H9 (cell line): Measurements from ENCODE around the gene ANKH. TPM values are rescaled to one million over a fixed set of nuclear protein-coding genes. Genes with fewer than 3 reads are reported as not detected.

Experiments used
- DNase-seq: peaks from one replicate; pipeline ENCODE4 v3.0.0-alpha.2; 2017
- H2AFZ ChIP-seq: one replicate; pipeline ENCODE4 v1.6.1; 2013; ENCODE audit warnings: mild to moderate bottlenecking, low read length, control low read depth, moderate library complexity
- H2AK5ac ChIP-seq: 2 replicates; pipeline ENCODE4 v1.6.1; 2013; ENCODE audit warnings: low read length, control low read depth, mixed read lengths; ENCODE audit not compliant: insufficient read length
- H2BK120ac ChIP-seq: one replicate; pipeline ENCODE4 v1.6.1; 2013; ENCODE audit warnings: low read depth, mild to moderate bottlenecking, low read length, control low read depth, inconsistent platforms; ENCODE audit not compliant: poor library complexity, severe bottlenecking
- H2BK12ac ChIP-seq: 2 replicates; pipeline ENCODE4 v1.6.1; 2013; ENCODE audit warnings: low read length, control low read depth, mixed read lengths, low read depth; ENCODE audit not compliant: insufficient read length
- H2BK15ac ChIP-seq: 2 replicates; pipeline ENCODE4 v1.6.1; 2013; ENCODE audit warnings: low read depth, low read length, control low read depth
- H2BK20ac ChIP-seq: one replicate; pipeline ENCODE4 v1.6.1; 2013; ENCODE audit warnings: low read depth, mild to moderate bottlenecking, low read length, control low read depth, inconsistent platforms; ENCODE audit not compliant: poor library complexity, severe bottlenecking
- H2BK5ac ChIP-seq: 2 replicates; pipeline ENCODE4 v1.6.1; 2013; ENCODE audit warnings: low read length, control low read depth, mixed read lengths; ENCODE audit not compliant: insufficient read length
- H3K14ac ChIP-seq: 2 replicates; pipeline ENCODE4 v1.6.1; 2013; ENCODE audit warnings: low read length, control low read depth; ENCODE audit not compliant: insufficient read depth
- H3K18ac ChIP-seq: 2 replicates; pipeline ENCODE4 v1.6.1; 2013; ENCODE audit warnings: low read depth, mild to moderate bottlenecking, mixed read lengths, low read length, control low read depth; ENCODE audit not compliant: insufficient read length
- H3K23ac ChIP-seq: 2 replicates; pipeline ENCODE4 v1.6.1; 2013; ENCODE audit warnings: low read length, control low read depth, mixed read lengths, low read depth; ENCODE audit not compliant: insufficient read length
- H3K23me2 ChIP-seq: 2 replicates; pipeline ENCODE4 v1.6.1; 2013; ENCODE audit warnings: low read depth, mild to moderate bottlenecking, mixed read lengths, low read length, control low read depth; ENCODE audit not compliant: insufficient read length, poor library complexity, severe bottlenecking
- H3K27ac ChIP-seq: 2 replicates; pipeline ENCODE4 v1.5.1; 2013; ENCODE audit warnings: low read length, control low read depth, mixed read lengths, low read depth; ENCODE audit not compliant: insufficient read length
- H3K27me3 ChIP-seq: 2 replicates; pipeline ENCODE4 v1.6.1; 2013; ENCODE audit warnings: low read length, control low read depth, inconsistent platforms; ENCODE audit not compliant: insufficient read depth
- H3K4ac ChIP-seq: 2 replicates; pipeline ENCODE4 v1.6.1; 2013; ENCODE audit warnings: low read depth, mild to moderate bottlenecking, control low read depth, inconsistent platforms, low read length, moderate library complexity
- H3K4me1 ChIP-seq: 2 replicates; pipeline ENCODE4 v1.6.1; 2013; ENCODE audit warnings: low read length, control low read depth, inconsistent platforms; ENCODE audit not compliant: insufficient read depth
- H3K4me2 ChIP-seq: 2 replicates; pipeline ENCODE4 v1.6.1; 2013; ENCODE audit warnings: low read length, control low read depth, mixed read lengths; ENCODE audit not compliant: insufficient read length, insufficient read depth
- H3K56ac ChIP-seq: 2 replicates; pipeline ENCODE4 v1.6.1; 2013; ENCODE audit warnings: low read depth, mild to moderate bottlenecking, mixed read lengths, low read length, control low read depth; ENCODE audit not compliant: insufficient read length
- H3K79me1 ChIP-seq: 2 replicates; pipeline ENCODE4 v1.6.1; 2013; ENCODE audit warnings: low read depth, mild to moderate bottlenecking, moderate library complexity, low read length, control low read depth, inconsistent platforms; ENCODE audit not compliant: insufficient read depth, poor library complexity, severe bottlenecking
- H3K79me2 ChIP-seq: 2 replicates; pipeline ENCODE4 v1.6.1; 2013; ENCODE audit warnings: low read length, control low read depth, inconsistent platforms; ENCODE audit not compliant: insufficient read depth
- H3K9ac ChIP-seq: 2 replicates; pipeline ENCODE4 v1.6.1; 2013; ENCODE audit warnings: low read length, control low read depth, mixed read lengths; ENCODE audit not compliant: insufficient read length; ENCODE audit errors: extremely low read depth
- H3K9me3 ChIP-seq: one replicate; pipeline ENCODE4 v1.6.1; 2013; ENCODE audit warnings: low read depth, low read length, inconsistent platforms; ENCODE audit not compliant: control insufficient read depth
- H3T11ph ChIP-seq: one replicate; pipeline ENCODE4 v1.6.1; 2013; ENCODE audit warnings: mild to moderate bottlenecking, low read length, control low read depth, inconsistent platforms
- H4K20me1 ChIP-seq: one replicate; pipeline ENCODE4 v1.6.1; 2013; ENCODE audit not compliant: control insufficient read depth, insufficient read length, insufficient read depth
- H4K5ac ChIP-seq: 2 replicates; pipeline ENCODE4 v1.6.1; 2013; ENCODE audit warnings: low read depth, mild to moderate bottlenecking, mixed read lengths, low read length, control low read depth; ENCODE audit not compliant: insufficient read length
- H4K8ac ChIP-seq: replicated peaks from 2 replicates; pipeline ENCODE4 v1.6.1; 2013; ENCODE audit warnings: low read length, control low read depth, mixed read lengths, low read depth; ENCODE audit not compliant: insufficient read length
- H4K91ac ChIP-seq: 2 replicates; pipeline ENCODE4 v1.6.1; 2013; ENCODE audit warnings: low read depth, mild to moderate bottlenecking, moderate library complexity, mixed read lengths, low read length, control low read depth; ENCODE audit not compliant: insufficient read length
- H3K27ac Mint-ChIP-seq, 3 experiments: 2 replicates in 2 of 3; 3 replicates in 1 of 3; pipeline ENCODE4 v1.8.0; 2020 to 2021; ENCODE audit warnings: mixed read lengths in 3 of 3, mild to moderate bottlenecking in 1 of 3, moderate library complexity in 1 of 3
- H3K27me3 Mint-ChIP-seq: 2 replicates; pipeline ENCODE4 v1.8.0; 2021; ENCODE audit warnings: low read depth, mild to moderate bottlenecking, moderate library complexity, mixed read lengths
- H3K36me3 Mint-ChIP-seq, 3 experiments: 2 replicates in 2 of 3; 3 replicates in 1 of 3; pipeline ENCODE4 v1.8.0; 2020 to 2021; ENCODE audit warnings: low read depth in 3 of 3, mixed read lengths in 3 of 3; ENCODE audit not compliant: insufficient read depth in 1 of 3
- H3K4me1 Mint-ChIP-seq, 2 experiments: 2 replicates each; pipeline ENCODE4 v1.8.0; 2020; ENCODE audit warnings: mixed read lengths in 2 of 2
- H3K4me3 Mint-ChIP-seq, 2 experiments: 2 replicates in 1 of 2; 3 replicates in 1 of 2; pipeline ENCODE4 v1.8.0; 2020 to 2021; ENCODE audit warnings: mild to moderate bottlenecking in 2 of 2, mixed read lengths in 2 of 2, moderate library complexity in 1 of 2
- H3K9me3 Mint-ChIP-seq, 2 experiments: 2 replicates in 1 of 2; 3 replicates in 1 of 2; pipeline ENCODE4 v1.8.0; 2020; ENCODE audit warnings: mild to moderate bottlenecking in 2 of 2, mixed read lengths in 2 of 2, moderate library complexity in 1 of 2
- WGBS: extraction: QIAGEN DNeasy Blood & Tissue Kit; methylation state at CpG from one replicate; pipeline ENCODE4 v1.1.7; 2013; ENCODE audit warnings: missing lambda C conversion rate, low lambda C conversion rate, mixed read lengths; ENCODE audit not compliant: insufficient read length; ENCODE audit errors: extremely low coverage; 5-methylcytosine and 5-hydroxymethylcytosine counted together
- total RNA-seq: library from RNA; stranded (reverse); gene quantifications from 2 replicates; pipeline ENCODE4 v1.2.1, GENCODE V29; 2021
- TF ChIP-seq, protein P1 (sequence below): fragments of 200-600 bp; sonication (generic); conservative IDR thresholded peaks from 3 replicates; pipeline ENCODE4 v1.8.0; 2021; ENCODE audit warnings: antibody characterized with exemption, mild to moderate bottlenecking

The ANKH gene
- total RNA-seq, 1 experiment from 2014 or later = 9.6 TPM

DNA sequence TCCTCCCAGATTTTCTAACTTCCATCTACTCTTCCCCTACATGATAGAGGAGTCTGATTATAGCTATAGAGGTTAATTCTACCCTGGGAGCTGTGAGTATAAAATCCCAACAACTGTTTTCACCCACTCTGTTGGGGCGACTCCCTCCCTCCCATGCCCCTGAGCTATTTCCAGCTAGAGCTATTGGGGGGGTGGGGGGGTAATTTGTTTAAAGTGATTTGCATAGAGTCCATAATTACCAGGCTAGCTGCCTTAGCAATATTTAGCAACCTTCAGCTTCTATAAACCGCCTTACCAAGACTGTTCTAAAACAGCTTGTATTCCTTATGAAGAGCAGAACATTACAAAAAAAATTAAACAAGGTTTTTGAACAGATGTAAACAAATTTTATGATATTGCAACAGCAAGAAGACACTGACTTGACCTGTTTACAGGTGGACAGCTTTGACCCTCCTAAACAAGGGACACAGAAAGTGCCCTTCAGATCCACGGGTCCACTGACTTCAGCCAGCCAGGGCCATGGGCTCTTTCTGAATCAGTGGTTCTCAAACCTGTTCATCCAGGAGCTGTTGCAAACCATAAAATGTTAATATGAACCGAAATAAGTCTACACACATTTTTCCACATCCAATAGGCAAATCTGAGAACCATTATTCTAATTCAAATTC, 108.9 kb downstream of the ANKH start:
- H4K8ac ChIP-seq = no peak overlapping the region
- no peak overlapping the region for H4K91ac ChIP-seq
- H3K9me3 ChIP-seq = no peaks in the 10 kb centered on the region
- WGBS = no CpG with 5 or more reads among the region's 4 CpGs
- no peak overlapping the region for H2BK15ac ChIP-seq
- no peak overlapping the region for H3K14ac ChIP-seq
- no peak overlapping the region for H3K56ac ChIP-seq
- no peaks in the 10 kb centered on the region for H3K4me1 Mint-ChIP-seq
- no peak overlapping the region for H3T11ph ChIP-seq
- H3K27me3 Mint-ChIP-seq = no peaks in the 10 kb centered on the region
- no peak overlapping the region for H3K23ac ChIP-seq
- H3K4me2 ChIP-seq = no peak overlapping the region
- no peaks in the 10 kb centered on the region for H3K79me2 ChIP-seq
- H2AFZ ChIP-seq = no peak overlapping the region
- H2BK12ac ChIP-seq = no peak overlapping the region
- H3K27ac ChIP-seq = no peak overlapping the region
- no peaks in the 10 kb centered on the region for H3K9me3 Mint-ChIP-seq
- no peaks in the 10 kb centered on the region for H3K4me1 ChIP-seq
- no peak overlapping the region for H3K4me3 Mint-ChIP-seq
- H3K23me2 ChIP-seq = no peaks in the 10 kb centered on the region
- no peak overlapping the region for H3K18ac ChIP-seq
- no peak overlapping the region for H3K4ac ChIP-seq
- no peak overlapping the region for H3K27ac Mint-ChIP-seq
- H2AK5ac ChIP-seq = no peak overlapping the region
- no peak for DNase-seq
- H2BK120ac ChIP-seq = no peak overlapping the region
- no peaks in the 10 kb centered on the region for H4K20me1 ChIP-seq
- no peaks in the 10 kb centered on the region for H3K27me3 ChIP-seq
- H3K36me3 Mint-ChIP-seq = no peaks in the 10 kb centered on the region
- H3K79me1 ChIP-seq = no peaks in the 10 kb centered on the region
- TF ChIP-seq, protein P1, sequence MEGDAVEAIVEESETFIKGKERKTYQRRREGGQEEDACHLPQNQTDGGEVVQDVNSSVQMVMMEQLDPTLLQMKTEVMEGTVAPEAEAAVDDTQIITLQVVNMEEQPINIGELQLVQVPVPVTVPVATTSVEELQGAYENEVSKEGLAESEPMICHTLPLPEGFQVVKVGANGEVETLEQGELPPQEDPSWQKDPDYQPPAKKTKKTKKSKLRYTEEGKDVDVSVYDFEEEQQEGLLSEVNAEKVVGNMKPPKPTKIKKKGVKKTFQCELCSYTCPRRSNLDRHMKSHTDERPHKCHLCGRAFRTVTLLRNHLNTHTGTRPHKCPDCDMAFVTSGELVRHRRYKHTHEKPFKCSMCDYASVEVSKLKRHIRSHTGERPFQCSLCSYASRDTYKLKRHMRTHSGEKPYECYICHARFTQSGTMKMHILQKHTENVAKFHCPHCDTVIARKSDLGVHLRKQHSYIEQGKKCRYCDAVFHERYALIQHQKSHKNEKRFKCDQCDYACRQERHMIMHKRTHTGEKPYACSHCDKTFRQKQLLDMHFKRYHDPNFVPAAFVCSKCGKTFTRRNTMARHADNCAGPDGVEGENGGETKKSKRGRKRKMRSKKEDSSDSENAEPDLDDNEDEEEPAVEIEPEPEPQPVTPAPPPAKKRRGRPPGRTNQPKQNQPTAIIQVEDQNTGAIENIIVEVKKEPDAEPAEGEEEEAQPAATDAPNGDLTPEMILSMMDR = no peak
- H2BK20ac ChIP-seq = no peak overlapping the region
- H3K9ac ChIP-seq = no peak overlapping the region
- H2BK5ac ChIP-seq = no peak overlapping the region
- no peak overlapping the region for H4K5ac ChIP-seq
